Measurements from ENCODE around the gene BMI1. TPM values are rescaled to one million over a fixed set of nuclear protein-coding genes. Genes with fewer than 3 reads are reported as not detected.
A peak's percentile ranks its signal among the peaks of the same experiment; 100 is the strongest.

The BMI1 gene
- total RNA-seq, 4 donors from 2014 or later = 60.8 to 109 (median 67.8) TPM

GRCh38 chr10:22324893-22325271, 4.0 kb downstream of the BMI1 start:
- H3K27ac ChIP-seq = peak overlapping the region; percentile 59 to 83 (median 62)
- peak overlapping the region; percentile 54 to 68 (median 58) for H3K4me3 ChIP-seq
- no peaks in the 10 kb centered on the region for H3K27me3 ChIP-seq
- no peak for TF ChIP-seq EP300 (IDR thresholded peaks at IDR 0.05)
- no peak for TF ChIP-seq CTCF (IDR thresholded peaks at IDR 0.05)
- TF ChIP-seq POLR2A (IDR thresholded peaks at IDR 0.05) = no peak
- no peaks in the 10 kb centered on the region for H3K9me3 ChIP-seq
- no peak for DNase-seq (ENCODE audit: low spot score in 2 of 2)
- peaks cover 0 to 43% (median 20%) of the 10 kb centered on the region in 4 donors for H3K4me1 ChIP-seq
- WGBS, 2 donors = 6 to 7% methylated on average over 9 of the region's 9 CpGs
- peaks cover 0 to 27% (median 5%) of the 10 kb centered on the region in 3 donors for H3K36me3 ChIP-seq

- H3K27me3 ChIP-seq = no peaks in the 10 kb centered on the region
- DNase-seq (ENCODE audit: low spot score in 2 of 2) = peak in 1 of 2 donors; percentile 46
- WGBS, 2 donors = 0 to 1% methylated on average over 30 to 34 of the region's 92 CpGs
- H3K27ac ChIP-seq = peak overlapping the region; percentile 60 to 83 (median 78)
- H3K36me3 ChIP-seq = peaks cover 0 to 33% (median 5%) of the 10 kb centered on the region in 3 donors
- peak overlapping the region; percentile 56 to 68 (median 58) for H3K4me3 ChIP-seq
- no peaks in the 10 kb centered on the region for H3K9me3 ChIP-seq
- peak in 1 of 2 donors; percentile 11 for TF ChIP-seq EP300 (IDR thresholded peaks at IDR 0.05)
- TF ChIP-seq POLR2A (IDR thresholded peaks at IDR 0.05) = no peak
- peak in 1 of 5 experiments; percentile 10 for TF ChIP-seq CTCF (IDR thresholded peaks at IDR 0.05)
- H3K4me1 ChIP-seq = peaks cover 0 to 40% (median 20%) of the 10 kb centered on the region in 4 donors
Measured at GRCh38 chr10:22325272-22326144, 4.6 kb downstream of the BMI1 start.

- H3K9me3 ChIP-seq = no peaks in the 10 kb centered on the region
- H3K27me3 ChIP-seq = no peaks in the 10 kb centered on the region
- peaks cover 0 to 40% (median 20%) of the 10 kb centered on the region in 4 donors for H3K4me1 ChIP-seq
- 62 to 71% methylated on average over 8 of the region's 8 CpGs for WGBS, 2 donors
- DNase-seq (ENCODE audit: low spot score in 2 of 2) = no peak
- TF ChIP-seq EP300 (IDR thresholded peaks at IDR 0.05) = no peak
- TF ChIP-seq POLR2A (IDR thresholded peaks at IDR 0.05) = no peak
- no peak for TF ChIP-seq CTCF (IDR thresholded peaks at IDR 0.05)
- H3K4me3 ChIP-seq = peak overlapping the region; percentile 56 to 68 (median 58)
- peaks cover 0 to 37% (median 5%) of the 10 kb centered on the region in 3 donors for H3K36me3 ChIP-seq
- H3K27ac ChIP-seq = peak overlapping the region in 3 of 4 donors; percentile 75 to 83 (median 81)
Measured at GRCh38 chr10:22326145-22326702, 5.3 kb downstream of the BMI1 start.

GRCh38 chr10:22329150-22329549, 8.3 kb downstream of the BMI1 start:
- 96% methylated on average over 3 of the region's 3 CpGs for WGBS, 2 donors
- H3K4me3 ChIP-seq = no peak overlapping the region
- no peak for DNase-seq (ENCODE audit: low spot score in 2 of 2)
- no peak overlapping the region for H3K27ac ChIP-seq
- peaks cover 0 to 37% (median 5%) of the 10 kb centered on the region in 3 donors for H3K36me3 ChIP-seq
- peaks cover 0 to 25% (median 17%) of the 10 kb centered on the region in 4 donors for H3K4me1 ChIP-seq
- TF ChIP-seq CTCF (IDR thresholded peaks at IDR 0.05) (no peak), EP300 (IDR thresholded peaks at IDR 0.05) (no peak), POLR2A (IDR thresholded peaks at IDR 0.05) (no peak)
- peaks cover 0 to 1% (median 0%) of the 10 kb centered on the region in 4 donors for H3K9me3 ChIP-seq
- H3K27me3 ChIP-seq = peaks cover 0 to under 1% of the 10 kb centered on the region in 2 donors
